Tibial artery (tissue), 4 donors: ENCODE data around the gene NAT10.

Experiments used
- DNase-seq, 2 donors: peaks; one replicate each; pipeline ENCODE4 v3.0.0-alpha.2; 2019
- H3K27ac ChIP-seq, 2 donors: fragments of 200-600 bp; sonication (generic) in 1 of 2; 1 replicate in 1 of 2; 2 replicates in 1 of 2; pipeline ENCODE4 v1.5.1; 2018 to 2019; ENCODE audit warnings: mild to moderate bottlenecking in 1 of 2
- H3K27me3 ChIP-seq, 2 donors: fragments of 200-600 bp; sonication (generic) in 1 of 2; one replicate each; pipeline versions ENCODE4 v1.5.1 to v1.6.0; 2016 to 2019
- H3K36me3 ChIP-seq, 3 donors: fragments of 200-600 bp; sonication (generic) in 2 of 3; one replicate each; pipeline ENCODE4 v1.5.1; 2016 to 2019; ENCODE audit warnings: mild to moderate bottlenecking in 2 of 3
- H3K4me1 ChIP-seq, 4 donors: fragments of 200-600 bp; sonication (generic) in 2 of 4; 1 replicate in 3 of 4; 2 replicates in 1 of 4; pipeline ENCODE4 v1.5.1; 2016 to 2019
- H3K4me3 ChIP-seq, 2 donors: fragments of 200-600 bp; sonication (generic) in 1 of 2; 1 replicate in 1 of 2; 2 replicates in 1 of 2; pipeline ENCODE4 v1.5.1; 2018 to 2019; ENCODE audit warnings: mild to moderate bottlenecking in 2 of 2
- H3K9me3 ChIP-seq, 3 donors: fragments of 200-600 bp; sonication (generic) in 1 of 3; one replicate each; pipeline ENCODE4 v1.5.1; 2016 to 2019
- CTCF ChIP-seq, 2 experiments: fragments of 200-600 bp in 1 of 2; fragments of 450-650 bp in 1 of 2; IDR thresholded peaks; one replicate each; pipeline ENCODE4 v1.5.1; 2017 to 2019; ENCODE audit warnings: antibody characterized with exemption in 2 of 2, mild to moderate bottlenecking in 1 of 2, moderate library complexity in 1 of 2
- intact Hi-C: fragments of 100-400 bp; cut with DNase I; formaldehyde crosslinking; loops from one replicate; pipeline ENCODE4 v1.15.0; 2023; ENCODE audit warnings: low total_unique reads

The NAT10 gene

DNA sequence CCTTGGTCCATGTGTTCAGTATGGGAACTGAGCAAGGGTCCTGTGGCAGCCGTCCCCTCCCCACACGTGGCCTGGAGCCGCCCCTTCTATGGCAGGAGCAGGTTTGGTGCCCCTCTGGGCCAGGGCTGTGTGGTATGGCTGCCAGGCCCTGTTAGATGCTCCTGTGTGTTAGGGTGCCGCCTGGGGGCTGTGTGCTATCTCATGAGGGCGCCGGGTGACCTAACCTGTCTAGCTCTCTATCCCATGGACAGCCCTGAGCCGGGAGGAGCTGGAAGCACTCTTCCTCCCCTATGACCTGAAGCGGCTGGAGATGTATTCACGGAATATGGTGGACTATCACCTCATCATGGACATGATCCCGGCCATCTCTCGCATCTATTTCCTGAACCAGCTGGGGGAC lies 34.7 kb downstream of the NAT10 start:
- no peaks in the 10 kb centered on the region for H3K9me3 ChIP-seq
- H3K27ac ChIP-seq, result no peak overlapping the region
- TF ChIP-seq CTCF (IDR thresholded peaks at IDR 0.05), result no peak
- H3K36me3 ChIP-seq, result peaks cover 94 to 100% (median 98%) of the 10 kb centered on the region in 3 donors
- intact Hi-C loops, result no loop called here
- H3K27me3 ChIP-seq, result no peaks in the 10 kb centered on the region
- peak in 1 of 2 donors; percentile 33 for DNase-seq
- no peak overlapping the region for H3K4me3 ChIP-seq
- no peaks in the 10 kb centered on the region for H3K4me1 ChIP-seq

DNA sequence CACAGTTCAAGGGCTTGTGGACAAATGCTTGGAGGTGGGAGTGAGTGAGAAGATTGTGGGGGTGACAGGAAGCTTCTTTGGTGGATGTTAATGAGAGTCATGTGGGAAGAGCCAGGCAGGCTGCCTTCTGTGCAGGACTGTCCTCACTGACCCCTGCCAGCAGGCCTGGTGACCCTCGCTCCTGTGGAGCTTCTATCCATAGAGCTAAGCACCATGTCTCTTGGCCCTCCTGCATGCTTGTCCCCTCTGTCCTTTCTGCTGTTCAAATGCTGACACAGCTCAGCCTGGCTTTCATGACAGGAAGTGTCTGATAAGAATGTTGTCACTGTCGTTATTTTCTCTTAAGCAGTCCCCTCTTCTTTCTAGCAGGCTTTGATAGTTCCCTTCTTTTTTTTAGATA lies 37.6 kb downstream of the NAT10 start:
- Histone ChIP-seq H3K4me1 (no peaks in the 10 kb centered on the region), H3K4me3 (no peak overlapping the region), H3K9me3 (no peaks in the 10 kb centered on the region), H3K27ac (no peak overlapping the region), H3K27me3 (no peaks in the 10 kb centered on the region), H3K36me3 (peaks cover 88 to 100% (median 96%) of the 10 kb centered on the region in 3 donors)
- TF ChIP-seq CTCF (IDR thresholded peaks at IDR 0.05), result no peak
- intact Hi-C loops, result no loop called here
- DNase-seq, result peak in 1 of 2 donors; percentile 5

GRCh38 chr11:34145073-34145472 lies 39.6 kb downstream of the NAT10 start:
- Histone ChIP-seq H3K4me3 (no peak overlapping the region), H3K27me3 (no peaks in the 10 kb centered on the region), H3K4me1 (no peaks in the 10 kb centered on the region), H3K36me3 (peaks cover 70 to 100% (median 99%) of the 10 kb centered on the region in 3 donors), H3K27ac (no peak overlapping the region), H3K9me3 (no peaks in the 10 kb centered on the region)
- intact Hi-C loops, result no loop called here
- DNase-seq, result no peak
- no peak for TF ChIP-seq CTCF (IDR thresholded peaks at IDR 0.05)

DNA sequence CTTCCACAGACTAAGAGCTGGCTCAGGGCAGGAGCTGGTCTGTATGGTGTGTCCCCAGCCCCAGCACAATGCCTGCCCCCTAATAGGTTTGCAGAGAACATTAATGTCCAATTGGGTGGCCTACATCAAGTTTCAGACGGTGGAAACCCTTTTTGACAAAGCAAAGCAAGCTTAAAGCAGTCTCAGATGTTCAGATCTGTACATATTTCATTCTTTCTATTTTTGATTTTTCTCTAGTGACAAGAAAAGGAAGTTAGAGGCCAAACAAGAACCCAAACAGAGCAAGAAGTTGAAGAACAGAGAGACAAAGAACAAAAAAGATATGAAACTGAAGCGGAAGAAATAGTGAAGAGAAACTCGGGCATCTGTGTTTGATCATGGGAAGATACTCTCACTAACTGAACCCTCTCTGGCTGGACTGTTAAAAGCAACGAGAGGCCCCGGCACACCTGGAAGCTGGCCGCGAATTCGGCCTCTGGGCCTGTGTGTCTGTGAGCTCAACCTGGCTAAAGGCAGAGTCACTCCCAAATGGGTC lies 40.5 kb downstream of the NAT10 start:
- TF ChIP-seq CTCF (IDR thresholded peaks at IDR 0.05), result no peak
- no peak overlapping the region for H3K4me3 ChIP-seq
- H3K36me3 ChIP-seq, result peaks cover 62 to 99% (median 98%) of the 10 kb centered on the region in 3 donors
- no peaks in the 10 kb centered on the region for H3K4me1 ChIP-seq
- no peak overlapping the region for H3K27ac ChIP-seq
- intact Hi-C loops, result no loop called here
- DNase-seq, result no peak
- H3K27me3 ChIP-seq, result no peaks in the 10 kb centered on the region
- no peaks in the 10 kb centered on the region for H3K9me3 ChIP-seq

DNA sequence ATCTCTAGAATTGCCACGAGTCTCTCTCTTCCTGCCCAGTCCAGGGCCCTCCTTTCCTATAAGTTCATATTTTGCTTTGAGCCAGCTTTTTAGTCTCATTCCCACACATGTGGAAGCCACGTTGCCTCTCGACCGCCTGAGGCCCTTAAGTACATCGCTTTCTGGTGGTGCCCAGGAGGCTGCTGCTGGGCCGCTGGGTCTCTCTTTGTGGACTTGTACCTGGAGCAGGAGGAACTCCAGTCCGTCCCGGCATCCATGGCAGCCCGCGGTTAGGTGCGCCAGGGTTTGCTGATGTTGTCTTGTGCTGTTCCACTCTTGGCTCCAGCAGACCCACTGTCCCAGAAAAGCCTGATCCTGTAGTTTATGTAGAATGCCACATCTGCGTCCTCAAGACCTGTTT lies 41.0 kb downstream of the NAT10 start:
- DNase-seq, result no peak
- Histone ChIP-seq H3K4me3 (no peak overlapping the region), H3K27ac (no peak overlapping the region), H3K9me3 (no peaks in the 10 kb centered on the region), H3K4me1 (no peaks in the 10 kb centered on the region), H3K36me3 (peaks cover 58 to 99% (median 98%) of the 10 kb centered on the region in 3 donors), H3K27me3 (no peaks in the 10 kb centered on the region)
- no peak for TF ChIP-seq CTCF (IDR thresholded peaks at IDR 0.05)
- intact Hi-C loops, result no loop called here

GRCh38 chr11:34146866-34147265 lies 41.4 kb downstream of the NAT10 start:
- no peak for TF ChIP-seq CTCF (IDR thresholded peaks at IDR 0.05)
- no peaks in the 10 kb centered on the region for H3K27me3 ChIP-seq
- no peak overlapping the region for H3K27ac ChIP-seq
- no peak for DNase-seq
- intact Hi-C loops, result no loop called here
- H3K36me3 ChIP-seq, result peaks cover 53 to 99% (median 98%) of the 10 kb centered on the region in 3 donors
- no peaks in the 10 kb centered on the region for H3K4me1 ChIP-seq
- no peaks in the 10 kb centered on the region for H3K9me3 ChIP-seq
- H3K4me3 ChIP-seq, result no peak overlapping the region
